HEK293 (cell line): ENCODE measurements around the gene COX7B2.

Source experiments
- CTCF ChIA-PET: fragments of 350-600 bp; formaldehyde crosslinking; extraction: SDS; loops from one replicate; lab custom pipeline; 2021; ENCODE audit warnings: antibody characterized with exemption; lab: Yijun Ruan, JAX
- POLR2A ChIA-PET: fragments of 300-600 bp; formaldehyde crosslinking; extraction: SDS; loops from one replicate; lab custom pipeline; 2020; ENCODE audit warnings: antibody characterized with exemption, inconsistent platforms; lab: Yijun Ruan, JAX
- H3K27ac ChIP-seq: fragments of 200-500 bp; sonication (Bioruptor generic); 2 replicates; pipeline ENCODE4 v1.5.1; 2014; ENCODE audit warnings: low read depth, low read length, control low read depth, inconsistent platforms; ENCODE audit errors: extremely low read depth
- H3K36me3 ChIP-seq, 2 experiments: fragments of 200-500 bp in 1 of 2; sonication (Bioruptor generic) in 1 of 2; 1 replicate in 1 of 2; 2 replicates in 1 of 2; pipeline ENCODE4 v1.5.1; 2014 to 2017; ENCODE audit warnings: inconsistent platforms in 2 of 2, low read length in 2 of 2; ENCODE audit not compliant: control insufficient read depth in 2 of 2, insufficient read depth in 1 of 2
- H3K4me1 ChIP-seq: fragments of 200-500 bp; sonication (Bioruptor generic); 2 replicates; pipeline ENCODE4 v1.5.1; 2014; ENCODE audit warnings: mild to moderate bottlenecking, low read length, inconsistent platforms; ENCODE audit not compliant: control insufficient read depth, insufficient read depth
- H3K4me3 ChIP-seq: 2 replicates; pipeline ENCODE4 v1.5.1; 2011; ENCODE audit warnings: low read depth, mild to moderate bottlenecking, control low read depth, low read length, moderate library complexity
- H3K9me3 ChIP-seq: fragments of 200-500 bp; sonication (Bioruptor generic); 2 replicates; pipeline ENCODE4 v1.5.1; 2014; ENCODE audit warnings: low read depth, low read length, inconsistent platforms; ENCODE audit not compliant: control insufficient read depth, insufficient read depth
- BCL11A ChIP-seq: fragments of 450-650 bp; formaldehyde crosslinking; IDR thresholded peaks from 2 replicates; pipeline ENCODE4 v1.5.1; 2016; ENCODE audit warnings: low read depth, missing biosample characterization, missing genetic modification characterization
- CTCF ChIP-seq: fragments of 450-650 bp; formaldehyde crosslinking; IDR thresholded peaks from 2 replicates; pipeline ENCODE4 v1.5.1; 2016; ENCODE audit warnings: missing biosample characterization, missing genetic modification characterization
- ELK4 ChIP-seq: IDR thresholded peaks from 2 replicates; pipeline ENCODE4 v1.6.1; 2011; ENCODE audit warnings: mild to moderate bottlenecking, low read depth, low read length, borderline replicate concordance
- REST ChIP-seq: fragments of 450-650 bp; formaldehyde crosslinking; IDR thresholded peaks from 2 replicates; pipeline ENCODE4 v1.5.1; 2016; ENCODE audit warnings: missing biosample characterization, missing genetic modification characterization
- TSHZ1 ChIP-seq: fragments of 450-650 bp; formaldehyde crosslinking; IDR thresholded peaks from 2 replicates; pipeline ENCODE4 v1.5.1; 2016; ENCODE audit warnings: missing biosample characterization, missing genetic modification characterization, borderline replicate concordance
- WT1 ChIP-seq: fragments of 450-650 bp; formaldehyde crosslinking; IDR thresholded peaks from 2 replicates; pipeline ENCODE4 v1.5.1; 2016; ENCODE audit warnings: missing biosample characterization, missing genetic modification characterization
- ZBTB1 ChIP-seq: fragments of 450-650 bp; formaldehyde crosslinking; IDR thresholded peaks from 2 replicates; pipeline ENCODE4 v1.5.1; 2016; ENCODE audit warnings: missing biosample characterization, missing genetic modification characterization
- ZBTB17 ChIP-seq: fragments of 450-650 bp; formaldehyde crosslinking; IDR thresholded peaks from 2 replicates; pipeline ENCODE4 v1.5.1; 2016; ENCODE audit warnings: missing biosample characterization, missing genetic modification characterization
- ZNF140 ChIP-seq: fragments of 450-650 bp; formaldehyde crosslinking; IDR thresholded peaks from 2 replicates; pipeline ENCODE4 v1.5.1; 2016; ENCODE audit warnings: missing biosample characterization, missing genetic modification characterization
- ZNF174 ChIP-seq: fragments of 450-650 bp; formaldehyde crosslinking; IDR thresholded peaks from 2 replicates; pipeline ENCODE4 v1.5.0; 2017; ENCODE audit warnings: missing biosample characterization, mild to moderate bottlenecking, missing genetic modification characterization
- ZNF175 ChIP-seq: fragments of 450-650 bp; formaldehyde crosslinking; IDR thresholded peaks from 2 replicates; pipeline ENCODE4 v1.5.1; 2016; ENCODE audit warnings: missing biosample characterization, missing genetic modification characterization
- ZNF23 ChIP-seq: fragments of 450-650 bp; formaldehyde crosslinking; IDR thresholded peaks from 2 replicates; pipeline ENCODE4 v1.5.1; 2016; ENCODE audit warnings: missing biosample characterization, missing genetic modification characterization, borderline replicate concordance
- ZNF335 ChIP-seq: fragments of 450-650 bp; formaldehyde crosslinking; conservative IDR thresholded peaks from 2 replicates; pipeline ENCODE4 v1.5.1; 2016; ENCODE audit warnings: missing biosample characterization, missing genetic modification characterization
- ZNF433 ChIP-seq: fragments of 450-650 bp; formaldehyde crosslinking; IDR thresholded peaks from 2 replicates; pipeline ENCODE4 v1.5.1; 2016; ENCODE audit warnings: missing biosample characterization, missing genetic modification characterization, low read depth
- ZNF544 ChIP-seq: fragments of 450-650 bp; formaldehyde crosslinking; IDR thresholded peaks from 2 replicates; pipeline ENCODE4 v1.5.0; 2017; ENCODE audit warnings: missing biosample characterization, missing genetic modification characterization
- ZNF704 ChIP-seq: fragments of 450-650 bp; formaldehyde crosslinking; IDR thresholded peaks from 2 replicates; pipeline ENCODE4 v1.5.1; 2016; ENCODE audit warnings: missing biosample characterization, missing genetic modification characterization
- ZNF837 ChIP-seq: fragments of 450-650 bp; formaldehyde crosslinking; IDR thresholded peaks from 2 replicates; pipeline ENCODE4 v1.5.1; 2016; ENCODE audit warnings: missing biosample characterization, missing genetic modification characterization
- ZSCAN23 ChIP-seq: fragments of 450-650 bp; formaldehyde crosslinking; IDR thresholded peaks from 2 replicates; pipeline ENCODE4 v1.5.1; 2016; ENCODE audit warnings: missing biosample characterization, missing genetic modification characterization

Gene COX7B2

GRCh38 chr4:46950826-46951225 is 41.8 kb upstream of the COX7B2 start (continued):
- no peak for TF ChIP-seq TSHZ1 (tag by site-specific recombination)
- no peak for TF ChIP-seq BCL11A
- TF ChIP-seq WT1 (tag by site-specific recombination): no peak
- TF ChIP-seq ZNF544 (tag by site-specific recombination): no peak
- no peak for TF ChIP-seq ZNF335 (tag by site-specific recombination)

GRCh38 chr4:46949822-46950221 is 40.8 kb upstream of the COX7B2 start:
- CTCF ChIA-PET: no interaction called here
- no peak for TF ChIP-seq ZNF175
- no peak for TF ChIP-seq REST (tag by site-specific recombination)
- TF ChIP-seq CTCF: no peak
- no peak for TF ChIP-seq ZNF23 (tag by site-specific recombination)
- no peak for TF ChIP-seq ZNF433 (tag by site-specific recombination)
- no peak for TF ChIP-seq ZSCAN23 (tag by site-specific recombination)
- TF ChIP-seq ZNF704 (tag by site-specific recombination): no peak
- no peak for TF ChIP-seq ELK4
- no peak for TF ChIP-seq ZNF140 (tag by site-specific recombination)
- no peak for TF ChIP-seq ZBTB1 (tag by site-specific recombination)
- no peak for TF ChIP-seq ZNF174 (tag by site-specific recombination)
- no peak for TF ChIP-seq ZNF837 (tag by site-specific recombination)
- TF ChIP-seq ZBTB17 (tag by site-specific recombination): no peak
- POLR2A ChIA-PET: no interaction called here
- Histone ChIP-seq H3K4me3 (no peak overlapping the region), H3K27ac (no peak overlapping the region), H3K4me1 (no peaks in the 10 kb centered on the region), H3K36me3 (no peaks in the 10 kb centered on the region), H3K9me3 (no peaks in the 10 kb centered on the region)
